GM21723 (cell line): ENCODE data around the gene SLIT1.
A peak's percentile ranks its signal among the peaks of the same experiment; 100 is the strongest.

Experiments used
- ATAC-seq: cut with Tn5 transposase; IDR thresholded peaks from one replicate; pipeline ENCODE4 v1.9.1; 2021; ENCODE audit warnings: mild to moderate bottlenecking, moderate library complexity; ENCODE audit not compliant: unreplicated experiment

Gene SLIT1

GRCh38 chr10:97203220-97203619 lies 17.5 kb upstream of the SLIT1 start:
- no peak for ATAC-seq

GRCh38 chr10:97200616-97201015 lies 14.9 kb upstream of the SLIT1 start:
- no peak for ATAC-seq

GRCh38 chr10:97199152-97199551 lies 13.4 kb upstream of the SLIT1 start:
- ATAC-seq = no peak

GRCh38 chr10:97197030-97197500 lies 11.3 kb upstream of the SLIT1 start:
- ATAC-seq = no peak

- peak; percentile 58 for ATAC-seq
These were observed 10.7 kb upstream of the SLIT1 start for GRCh38 chr10:97196223-97197029.

GRCh38 chr10:97195706-97196222 lies 10.0 kb upstream of the SLIT1 start:
- ATAC-seq = no peak

- ATAC-seq = no peak
These were observed 7.2 kb upstream of the SLIT1 start for GRCh38 chr10:97192952-97193435.

- ATAC-seq = no peak
These were observed 4.7 kb upstream of the SLIT1 start for GRCh38 chr10:97190450-97190849.

GRCh38 chr10:97188261-97188711 lies 2.5 kb upstream of the SLIT1 start:
- no peak for ATAC-seq

- ATAC-seq = no peak
These were observed 1.2 kb upstream of the SLIT1 start for GRCh38 chr10:97186911-97187310.

GRCh38 chr10:97184971-97185325 lies 811 bp downstream of the SLIT1 start:
- ATAC-seq = no peak

GRCh38 chr10:97183314-97183713 lies 2.4 kb downstream of the SLIT1 start:
- no peak for ATAC-seq

GRCh38 chr10:97182288-97182990 lies 3.3 kb downstream of the SLIT1 start:
- no peak for ATAC-seq

GRCh38 chr10:97180986-97181385 lies 4.8 kb downstream of the SLIT1 start:
- no peak for ATAC-seq

GRCh38 chr10:97180363-97180755 lies 5.4 kb downstream of the SLIT1 start:
- ATAC-seq = no peak

GRCh38 chr10:97179731-97180362 lies 5.9 kb downstream of the SLIT1 start:
- no peak for ATAC-seq

GRCh38 chr10:97179311-97179710 lies 6.4 kb downstream of the SLIT1 start:
- ATAC-seq = no peak

- no peak for ATAC-seq
These were observed 7.7 kb downstream of the SLIT1 start for GRCh38 chr10:97178074-97178473.

- no peak for ATAC-seq
These were observed 9.5 kb downstream of the SLIT1 start for GRCh38 chr10:97176226-97176625.

- no peak for ATAC-seq
These were observed 10.2 kb downstream of the SLIT1 start for GRCh38 chr10:97175586-97175985.

- ATAC-seq = no peak
These were observed 10.8 kb downstream of the SLIT1 start for GRCh38 chr10:97174941-97175340.
